Cardiac septum (tissue), 1 donor: ENCODE measurements around the gene VPS72. TPM values are rescaled to one million over a fixed set of nuclear protein-coding genes. Genes with fewer than 3 reads are reported as not detected.

Experiments used
- DNase-seq: peaks from one replicate; pipeline ENCODE4 v3.0.0-alpha.2; 2020; ENCODE audit warnings: low spot score
- intact Hi-C: fragments of 100-400 bp; cut with DNase I; formaldehyde crosslinking; loops from one replicate; pipeline ENCODE4 v1.14.0; 2022
- total RNA-seq: library from RNA; stranded (reverse); fragmentation: NEBNext Ultra II Directional; extraction: Animal tissue kit (Norgen Biotek cat#: 25700); gene quantifications from one replicate; pipeline ENCODE4 v1.2.1, GENCODE V29; 2021
- donor health status: DM: no; HTN: no; CAD: no.

Gene VPS72
- total RNA-seq, 1 donor from 2014 or later = 34.1 TPM

DNA sequence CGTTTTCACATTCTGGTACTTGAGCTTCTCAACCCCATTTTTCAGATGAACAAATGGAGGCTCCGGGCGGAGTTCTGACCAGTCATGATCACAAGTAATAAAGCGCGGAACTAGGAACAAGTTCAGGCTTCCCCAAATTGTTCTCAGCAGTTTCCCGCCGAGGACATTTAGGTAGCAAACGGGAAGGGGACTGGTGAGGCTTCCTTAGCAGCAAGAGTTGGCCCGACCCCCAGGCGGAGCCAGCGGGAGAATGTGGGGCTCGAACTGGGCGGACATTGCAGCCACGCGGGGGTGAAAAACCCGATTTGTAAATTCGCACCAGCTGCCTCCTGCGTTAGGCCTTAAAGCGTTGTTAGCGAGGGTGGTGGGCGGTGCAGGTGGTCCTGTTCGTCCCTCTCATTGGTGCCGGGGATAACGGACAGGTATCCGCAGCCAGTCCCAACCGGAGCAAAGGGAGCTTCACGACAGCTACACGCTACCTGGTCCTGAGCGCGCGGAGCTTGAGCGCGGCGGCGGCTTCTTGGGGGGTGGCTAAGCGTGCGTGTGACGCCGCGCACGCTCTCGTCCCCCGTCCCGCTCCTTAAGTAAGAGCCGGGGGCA lies 58.9 kb downstream of the VPS72 start:
- intact Hi-C loops = no loop called here
- no peak for DNase-seq

DNA sequence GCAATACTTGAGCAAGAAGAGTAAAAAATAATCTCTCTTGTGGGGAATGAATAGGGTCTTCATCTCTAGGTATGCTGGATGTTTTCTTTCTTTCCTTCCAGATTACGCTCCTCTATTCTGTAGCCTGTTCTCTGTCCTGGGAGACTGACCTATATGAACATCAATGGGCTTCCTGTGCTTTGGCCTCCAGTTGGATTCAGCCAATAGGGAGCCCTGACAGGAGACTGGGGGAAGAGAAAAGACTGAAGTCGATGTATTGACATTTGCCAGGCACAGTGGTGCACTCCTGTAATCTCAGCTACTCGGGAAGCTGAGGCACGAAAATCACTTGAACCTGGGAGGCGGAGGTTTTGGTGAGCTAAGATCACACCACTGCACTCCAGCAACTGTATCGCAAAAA lies 61.2 kb downstream of the VPS72 start:
- intact Hi-C loops = no loop called here
- no peak for DNase-seq

Other genes starting within 250 kb of the VPS72 start
- 76.0 TPM for gene CERS2, start 215.4 kb downstream of the VPS72 start, total RNA-seq
- gene ANXA9, start 207.9 kb downstream of the VPS72 start, total RNA-seq = 0.16 TPM
- 49.1 TPM for gene MINDY1, start 183.3 kb downstream of the VPS72 start, total RNA-seq
- gene PRUNE1, start 181.7 kb downstream of the VPS72 start, total RNA-seq = 31.0 TPM
- 0.32 TPM for gene BNIPL, start 153.6 kb downstream of the VPS72 start, total RNA-seq
- gene C1orf56, start 142.4 kb downstream of the VPS72 start, total RNA-seq = 8.9 TPM
- 44.2 TPM for gene CDC42SE1, start 130.6 kb downstream of the VPS72 start, total RNA-seq
- 58.7 TPM for gene MLLT11, start 129.8 kb downstream of the VPS72 start, total RNA-seq
- gene GABPB2, start 119.4 kb downstream of the VPS72 start, total RNA-seq = 11.7 TPM
- 46.5 TPM for gene SEMA6C, start 43.6 kb downstream of the VPS72 start, total RNA-seq
- 0.86 TPM for gene TNFAIP8L2, start 33.5 kb downstream of the VPS72 start, total RNA-seq
- 12.5 TPM for gene LYSMD1, start 24.3 kb downstream of the VPS72 start, total RNA-seq
- 20.7 TPM for gene SCNM1, start 24.1 kb downstream of the VPS72 start, total RNA-seq
- not detected for gene TMOD4, start 14.2 kb downstream of the VPS72 start, total RNA-seq
- 40.6 TPM for gene PIP5K1A, start 8.4 kb upstream of the VPS72 start, total RNA-seq
- gene PSMD4, start 64.5 kb upstream of the VPS72 start, total RNA-seq = 137 TPM
- 12.8 TPM for gene ZNF687, start 92.1 kb upstream of the VPS72 start, total RNA-seq
- 47.7 TPM for gene PI4KB, start 137.2 kb upstream of the VPS72 start, total RNA-seq
- 27.2 TPM for gene RFX5, start 157.1 kb upstream of the VPS72 start, total RNA-seq
- 21.2 TPM for gene SELENBP1, start 182.5 kb upstream of the VPS72 start, total RNA-seq
- 186 TPM for gene PSMB4, start 209.4 kb upstream of the VPS72 start, total RNA-seq